GM19324 (cell line): ENCODE data around the gene KATNAL1.

Experiments
- ATAC-seq: cut with Tn5 transposase; IDR thresholded peaks from one replicate; pipeline ENCODE4 v1.9.1; 2021; ENCODE audit warnings: mild to moderate bottlenecking, moderate library complexity; ENCODE audit not compliant: unreplicated experiment, low FRiP score

The KATNAL1 gene

GRCh38 chr13:30172593-30173302 is 134.6 kb downstream of the KATNAL1 start:
- no peak for ATAC-seq

- no peak for ATAC-seq
Measured at GRCh38 chr13:30170569-30170968, 136.8 kb downstream of the KATNAL1 start.

- ATAC-seq, result no peak
Measured at GRCh38 chr13:30169442-30169841, 137.9 kb downstream of the KATNAL1 start.

GRCh38 chr13:30165796-30166195 is 141.6 kb downstream of the KATNAL1 start:
- ATAC-seq, result no peak

- no peak for ATAC-seq
Measured at GRCh38 chr13:30165071-30165470, 142.3 kb downstream of the KATNAL1 start.

- ATAC-seq, result no peak
Measured at GRCh38 chr13:30164146-30164545, 143.2 kb downstream of the KATNAL1 start.

- ATAC-seq, result no peak
Measured at GRCh38 chr13:30163441-30163840, 143.9 kb downstream of the KATNAL1 start.

- no peak for ATAC-seq
Measured at GRCh38 chr13:30159446-30159839, 147.9 kb downstream of the KATNAL1 start.

GRCh38 chr13:30158774-30159445 is 148.4 kb downstream of the KATNAL1 start:
- no peak for ATAC-seq

GRCh38 chr13:30157616-30157993 is 149.7 kb downstream of the KATNAL1 start:
- ATAC-seq, result no peak

- no peak for ATAC-seq
Measured at GRCh38 chr13:30156826-30157615, 150.3 kb downstream of the KATNAL1 start.

- no peak for ATAC-seq
Measured at GRCh38 chr13:30156270-30156669, 151.1 kb downstream of the KATNAL1 start.

GRCh38 chr13:30154931-30155330 is 152.4 kb downstream of the KATNAL1 start:
- ATAC-seq, result no peak

- ATAC-seq, result no peak
Measured at GRCh38 chr13:30154531-30154930, 152.8 kb downstream of the KATNAL1 start.

- ATAC-seq, result no peak
Measured at GRCh38 chr13:30153545-30154426, 153.6 kb downstream of the KATNAL1 start.
